AG04449 (cell line): ENCODE data around the gene SPAG17.

Source experiments
- CTCF ChIA-PET: fragments of 350-600 bp; formaldehyde crosslinking; extraction: SDS; loops from one replicate; lab custom pipeline; 2021; ENCODE audit warnings: antibody characterized with exemption; lab: Yijun Ruan, JAX
- POLR2A ChIA-PET: fragments of 400-600, 350-600 bp; formaldehyde crosslinking; extraction: SDS; loops from one replicate; lab custom pipeline; 2020; ENCODE audit warnings: antibody characterized with exemption, inconsistent platforms; lab: Yijun Ruan, JAX
- DNase-seq: peaks from one replicate; pipeline ENCODE4 v3.0.0-alpha.2; 2010; ENCODE audit warnings: low read depth, low spot score
- H3K4me3 ChIP-seq: 2 replicates; pipeline ENCODE4 v1.5.1; 2011; ENCODE audit warnings: low read depth, mild to moderate bottlenecking, control low read depth, low read length
- TF ChIP-seq, protein P1 (sequence below): IDR thresholded peaks from one replicate; pipeline ENCODE4 v1.5.1; 2011; ENCODE audit warnings: mild to moderate bottlenecking, moderate library complexity, low read length, control low read depth, inconsistent platforms; ENCODE audit not compliant: insufficient read depth; ENCODE audit errors: missing control alignments

The SPAG17 gene

DNA sequence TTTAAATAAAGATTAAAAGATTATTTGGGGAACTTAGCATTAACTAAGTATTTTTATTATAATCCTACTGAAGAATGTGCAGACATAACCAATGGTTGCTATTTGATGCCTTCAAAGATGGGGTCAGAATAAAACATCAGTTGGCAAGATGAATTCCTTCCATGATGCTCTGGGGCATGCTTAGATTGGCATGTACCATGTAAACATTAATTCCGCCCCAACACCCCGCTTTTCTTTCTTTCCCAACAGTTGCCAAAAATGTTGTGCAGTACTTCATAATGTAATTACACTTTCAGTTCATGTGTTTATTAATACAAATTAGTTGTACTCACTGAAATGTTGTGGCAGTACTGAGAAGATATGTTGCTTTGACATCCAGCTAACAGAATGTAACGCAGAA is 82.6 kb downstream of the SPAG17 start:
- no peak for DNase-seq
- ChIA-PET CTCF (no interaction called here), POLR2A (no interaction called here)
- no peak overlapping the region for H3K4me3 ChIP-seq
- TF ChIP-seq, protein P1, sequence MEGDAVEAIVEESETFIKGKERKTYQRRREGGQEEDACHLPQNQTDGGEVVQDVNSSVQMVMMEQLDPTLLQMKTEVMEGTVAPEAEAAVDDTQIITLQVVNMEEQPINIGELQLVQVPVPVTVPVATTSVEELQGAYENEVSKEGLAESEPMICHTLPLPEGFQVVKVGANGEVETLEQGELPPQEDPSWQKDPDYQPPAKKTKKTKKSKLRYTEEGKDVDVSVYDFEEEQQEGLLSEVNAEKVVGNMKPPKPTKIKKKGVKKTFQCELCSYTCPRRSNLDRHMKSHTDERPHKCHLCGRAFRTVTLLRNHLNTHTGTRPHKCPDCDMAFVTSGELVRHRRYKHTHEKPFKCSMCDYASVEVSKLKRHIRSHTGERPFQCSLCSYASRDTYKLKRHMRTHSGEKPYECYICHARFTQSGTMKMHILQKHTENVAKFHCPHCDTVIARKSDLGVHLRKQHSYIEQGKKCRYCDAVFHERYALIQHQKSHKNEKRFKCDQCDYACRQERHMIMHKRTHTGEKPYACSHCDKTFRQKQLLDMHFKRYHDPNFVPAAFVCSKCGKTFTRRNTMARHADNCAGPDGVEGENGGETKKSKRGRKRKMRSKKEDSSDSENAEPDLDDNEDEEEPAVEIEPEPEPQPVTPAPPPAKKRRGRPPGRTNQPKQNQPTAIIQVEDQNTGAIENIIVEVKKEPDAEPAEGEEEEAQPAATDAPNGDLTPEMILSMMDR = no peak

DNA sequence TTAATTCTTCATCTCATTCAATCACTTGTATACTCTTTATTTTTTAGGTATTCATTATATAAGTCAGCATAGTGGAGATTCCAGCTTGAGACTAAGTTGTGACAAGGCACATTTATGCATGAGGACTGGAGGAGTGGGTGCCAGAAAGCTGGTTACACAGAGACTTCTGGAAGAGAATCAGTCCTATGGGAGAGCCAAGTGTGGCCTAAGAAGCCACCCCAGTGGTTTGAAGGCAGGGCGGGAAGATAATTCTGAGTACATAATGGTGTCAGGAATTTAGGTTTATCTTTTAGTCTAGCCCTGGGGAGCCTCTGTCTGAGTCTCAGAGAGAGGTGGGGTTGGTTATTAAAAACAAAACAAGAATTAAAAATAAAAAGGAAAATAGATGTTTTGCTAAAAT is 83.0 kb downstream of the SPAG17 start:
- H3K4me3 ChIP-seq = no peak overlapping the region
- ChIA-PET POLR2A (no interaction called here), CTCF (no interaction called here)
- DNase-seq = no peak
- TF ChIP-seq, protein P1 = no peak

DNA sequence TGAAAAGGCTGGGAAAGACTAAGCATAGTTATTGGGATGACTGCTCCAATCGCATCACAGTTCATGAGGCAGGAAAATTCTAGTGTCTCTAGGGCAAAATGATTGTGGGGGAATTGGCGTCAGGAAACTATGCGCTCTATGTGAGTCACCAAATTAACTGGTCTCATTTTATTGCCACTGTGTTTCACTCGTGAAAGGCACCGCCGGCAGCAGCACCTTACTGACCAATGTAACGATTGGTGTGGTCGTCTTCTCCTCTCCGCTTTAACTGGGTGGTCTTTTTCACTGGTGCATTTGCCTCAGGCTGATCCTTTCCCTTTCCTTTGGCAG is 83.5 kb downstream of the SPAG17 start:
- POLR2A ChIA-PET = no interaction called here
- DNase-seq = peak; percentile 55
- CTCF ChIA-PET = no interaction called here
- no peak overlapping the region for H3K4me3 ChIP-seq
- TF ChIP-seq, protein P1 = no peak

DNA sequence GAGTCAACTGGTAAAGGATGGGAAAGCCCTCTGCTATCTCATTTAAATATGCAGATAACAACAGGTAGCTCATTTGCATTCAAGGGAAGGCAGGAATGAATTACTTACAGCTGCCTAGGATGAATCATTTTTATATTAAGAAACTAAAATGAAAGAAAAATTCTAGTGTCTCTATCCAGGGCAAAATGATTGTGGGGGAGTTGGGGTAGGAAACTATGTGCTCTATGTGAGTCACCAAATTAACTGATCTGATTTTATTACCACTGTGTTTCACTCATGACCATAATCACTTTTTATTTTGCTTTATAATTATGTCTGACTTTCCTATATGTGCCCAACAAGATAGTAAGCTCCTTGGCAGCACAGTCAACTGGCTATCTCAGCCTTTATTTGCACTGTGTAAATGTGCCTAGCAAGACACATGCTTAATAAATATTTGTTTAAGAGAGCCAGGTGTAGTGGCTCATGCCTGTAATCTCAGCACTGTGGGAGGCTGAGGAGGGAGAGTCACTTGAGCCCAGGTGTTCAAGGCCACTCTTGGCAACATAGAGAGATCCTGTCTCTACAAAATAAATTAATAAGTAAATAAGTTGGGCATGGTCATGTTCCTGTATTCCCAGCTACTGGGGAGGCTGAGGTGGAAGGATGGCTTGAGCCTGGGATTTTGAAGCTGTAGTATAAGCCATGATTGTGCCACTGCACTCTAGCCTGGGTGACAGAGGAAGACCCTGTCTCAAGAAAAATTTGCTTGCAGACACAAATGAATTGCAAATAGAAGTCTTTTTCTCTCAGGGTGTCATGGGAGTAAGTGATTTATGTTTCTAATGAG is 84.1 kb downstream of the SPAG17 start:
- ChIA-PET CTCF (no interaction called here), POLR2A (interaction anchor here (0.6 kb wide), 1 partner anchor 149 kb away, joined by 3 read pairs; no protein-coding TSS in a partner anchor)
- no peak overlapping the region for H3K4me3 ChIP-seq
- TF ChIP-seq, protein P1 = no peak
- DNase-seq = no peak

DNA sequence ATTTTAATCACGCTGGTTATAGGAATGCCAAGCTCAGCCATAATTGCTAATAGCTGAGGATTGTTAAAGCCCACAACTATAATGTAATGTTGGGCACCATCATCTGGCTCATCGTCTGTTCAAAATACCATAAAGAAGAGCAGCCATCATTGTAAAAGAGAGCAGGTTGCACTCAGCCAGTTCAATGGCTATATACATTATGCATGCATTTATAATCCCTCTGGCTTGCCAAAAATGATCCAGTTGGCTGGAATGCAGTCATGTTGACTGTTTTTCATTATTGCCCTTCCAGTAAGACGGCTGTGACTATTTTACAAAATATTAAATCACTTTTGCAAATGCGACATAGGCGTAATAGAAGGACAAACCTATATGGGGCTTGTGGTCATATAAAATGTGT is 85.3 kb downstream of the SPAG17 start:
- POLR2A ChIA-PET = no interaction called here
- DNase-seq = no peak
- no peak overlapping the region for H3K4me3 ChIP-seq
- CTCF ChIA-PET = no interaction called here
- TF ChIP-seq, protein P1 = no peak

DNA sequence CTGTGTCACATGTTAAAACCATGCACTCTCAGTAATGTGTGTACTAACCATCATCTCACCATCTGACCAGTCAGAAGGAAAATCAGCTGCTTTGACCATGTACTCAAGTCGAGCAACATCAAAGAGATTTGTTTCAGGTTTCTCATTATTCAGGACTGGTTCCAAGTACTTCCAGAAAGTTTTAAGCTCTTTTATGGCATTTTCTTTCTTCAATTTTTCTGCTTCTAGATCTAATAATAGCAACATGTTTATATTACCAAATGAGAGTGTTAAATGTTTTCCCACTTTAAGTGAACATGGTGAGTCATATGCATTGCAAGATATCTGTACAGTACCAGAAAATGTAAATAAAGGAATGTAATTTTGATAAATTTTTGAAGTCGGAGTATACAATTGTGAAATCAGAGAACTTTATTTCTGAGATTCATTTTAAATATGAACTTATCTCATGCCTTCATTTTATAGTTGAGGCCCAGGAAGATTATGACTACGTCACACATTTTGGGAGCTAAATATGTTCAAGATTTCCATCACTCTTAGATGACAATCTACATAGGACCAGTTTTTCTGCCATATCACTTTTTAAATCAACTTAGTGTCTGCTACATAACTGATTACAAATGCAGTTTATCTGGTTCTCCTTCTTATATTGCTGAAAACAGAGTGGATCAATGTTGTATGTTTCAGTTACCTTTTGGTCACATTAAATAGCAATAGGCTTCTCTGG is 87.2 kb downstream of the SPAG17 start:
- DNase-seq = peak; percentile 73
- TF ChIP-seq, protein P1 = no peak
- no peak overlapping the region for H3K4me3 ChIP-seq
- CTCF ChIA-PET = interaction anchor here (1.5 kb wide), 1 partner anchor 20 kb away, joined by 3 read pairs; no protein-coding TSS in a partner anchor
- POLR2A ChIA-PET = no interaction called here
